ENCODE data around the gene CATSPER1.

GRCh38 chr11:66015454-66015881 is 10.8 kb downstream of the CATSPER1 start:
- TF ChIP-seq POLR2A (IDR thresholded peaks at IDR 0.05; ENCODE audit: low read length) (no peak), GATA1 (IDR thresholded peaks at IDR 0.05; ENCODE audit: low read depth, low read length) (no peak)

Measured in erythroblast (primary cell).